Heart left ventricle (tissue), 13 donors: ENCODE results near the gene NLRP3.

Source experiments
- POLR2A ChIP-seq, 2 donors: fragments of 450-650 bp; IDR thresholded peaks; one replicate each; pipeline ENCODE4 v1.6.1; 2017; ENCODE audit warnings: antibody characterized with exemption in 2 of 2, mild to moderate bottlenecking in 2 of 2, moderate library complexity in 2 of 2
- TF ChIP-seq, protein P1 (sequence below), 12 donors: fragments of 200-600 bp; sonication (generic) in 4 of 12; IDR thresholded peaks; one replicate each; pipeline versions ENCODE4 v1.5.0 to v1.8.0; 2018 to 2022; ENCODE audit warnings: antibody characterized with exemption in 12 of 12, mild to moderate bottlenecking in 5 of 12
- donor health status: ischemic (EF 13 %, LVEDD 7.1; RV severe dilation, severe dysfunction).
- donor health status: DM: no; HTN: yes; CAD: no.
- donor health status: DM: no; HTN: no; CAD: no.
- donor health status: ischemic (EF 25% LVEDD 6.9; RV normal size, moderate dysfunction).
- donor health status: ischemic (EF 25% LVEDD 5.7; RV mildly dilated, moderate dysfunction).
- donor health status: ischemic (EF 35%, LVEDD 5.7; RV mildly dilated, moderate dysfunction).
- donor health status: nonischemic (EF 11% LVEDD 7.7; RV severe dilation, severe dysfunction).
- donor health status: DM: yes; HTN: yes; CAD: no.
- donor health status: PGD.
- donor health status: ischemic (EF 29% LVEDD 5.4; RV normal size, mild dysfunction).
- donor health status: nonischemic (EF 23%, LVEDD 6.1; RV moderate dilation, normal function).

DNA sequence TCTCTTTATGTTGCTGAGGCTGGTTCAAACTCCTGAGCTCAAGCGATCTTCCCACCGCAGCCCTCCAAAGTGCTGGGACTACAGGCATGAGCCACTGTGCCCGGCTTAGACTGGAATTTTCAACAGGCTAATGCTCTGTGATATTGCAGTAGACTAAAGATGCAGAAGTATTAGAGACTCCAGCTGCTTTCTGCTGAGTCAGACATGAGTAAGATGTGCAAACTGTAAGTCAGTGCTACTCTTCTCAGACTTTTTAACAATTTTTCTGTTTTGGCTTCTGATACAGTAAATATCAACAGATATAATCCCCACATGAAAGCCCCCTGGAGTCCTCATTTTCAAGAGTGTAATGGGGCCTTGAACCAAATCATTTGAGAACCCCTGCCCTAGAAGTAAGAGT, 29.3 kb upstream of the NLRP3 start:
- TF ChIP-seq, protein P1, sequence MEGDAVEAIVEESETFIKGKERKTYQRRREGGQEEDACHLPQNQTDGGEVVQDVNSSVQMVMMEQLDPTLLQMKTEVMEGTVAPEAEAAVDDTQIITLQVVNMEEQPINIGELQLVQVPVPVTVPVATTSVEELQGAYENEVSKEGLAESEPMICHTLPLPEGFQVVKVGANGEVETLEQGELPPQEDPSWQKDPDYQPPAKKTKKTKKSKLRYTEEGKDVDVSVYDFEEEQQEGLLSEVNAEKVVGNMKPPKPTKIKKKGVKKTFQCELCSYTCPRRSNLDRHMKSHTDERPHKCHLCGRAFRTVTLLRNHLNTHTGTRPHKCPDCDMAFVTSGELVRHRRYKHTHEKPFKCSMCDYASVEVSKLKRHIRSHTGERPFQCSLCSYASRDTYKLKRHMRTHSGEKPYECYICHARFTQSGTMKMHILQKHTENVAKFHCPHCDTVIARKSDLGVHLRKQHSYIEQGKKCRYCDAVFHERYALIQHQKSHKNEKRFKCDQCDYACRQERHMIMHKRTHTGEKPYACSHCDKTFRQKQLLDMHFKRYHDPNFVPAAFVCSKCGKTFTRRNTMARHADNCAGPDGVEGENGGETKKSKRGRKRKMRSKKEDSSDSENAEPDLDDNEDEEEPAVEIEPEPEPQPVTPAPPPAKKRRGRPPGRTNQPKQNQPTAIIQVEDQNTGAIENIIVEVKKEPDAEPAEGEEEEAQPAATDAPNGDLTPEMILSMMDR (IDR thresholded peaks at IDR 0.05) = no peak
- TF ChIP-seq POLR2A (IDR thresholded peaks at IDR 0.05) = no peak
